Mucosa of descending colon (tissue), 3 donors: Measurements from ENCODE around the gene SFTPA1. TPM values are rescaled to one million over a fixed set of nuclear protein-coding genes. Genes with fewer than 3 reads are reported as not detected.
"Not testable (repeated sequence)": the region's sequence is repeated elsewhere in the genome, so short reads cannot be mapped to it uniquely, and the experiment has no call there.

Experiments used
- ATAC-seq: fragments of 200-7000 bp; cut with Tn5 transposase; one replicate; pipeline ENCODE4 v1.9.1; 2020; ENCODE audit warnings: mild to moderate bottlenecking, moderate library complexity
- DNase-seq, 3 donors: peaks; one replicate each; pipeline ENCODE4 v3.0.0-alpha.2; 2020
- H3K36me3 ChIP-seq: fragments of 200-600 bp; one replicate; pipeline ENCODE4 v1.8.0; 2021; ENCODE audit warnings: low read depth, mild to moderate bottlenecking
- H3K4me1 ChIP-seq: fragments of 200-600 bp; one replicate; pipeline ENCODE4 v1.8.0; 2021; ENCODE audit warnings: low read depth, mild to moderate bottlenecking
- H3K4me3 ChIP-seq: fragments of 200-600 bp; one replicate; pipeline ENCODE4 v1.8.0; 2021; ENCODE audit warnings: mild to moderate bottlenecking
- H3K9me3 ChIP-seq: fragments of 200-600 bp; one replicate; pipeline ENCODE4 v1.8.0; 2021; ENCODE audit warnings: mild to moderate bottlenecking
- CTCF ChIP-seq: fragments of 200-600 bp; IDR thresholded peaks from one replicate; pipeline ENCODE4 v1.8.0; 2022; ENCODE audit warnings: antibody characterized with exemption, mild to moderate bottlenecking
- intact Hi-C, 2 donors: fragments of 100-400 bp; cut with DNase I in 1 of 2; cut with micrococcal nuclease in 1 of 2; formaldehyde crosslinking; loops; one replicate each; pipeline versions ENCODE4 v1.11.0 to v1.11.1; 2022; cut with DNase I, micrococcal nuclease
- total RNA-seq, 3 donors: library from RNA; stranded (reverse); fragmentation: NEBNext Ultra II Directional in 2 of 3; extraction: Animal tissue kit (Norgen Biotek cat#: 25700) in 2 of 3; gene quantifications; one replicate each; pipeline versions ENCODE4 v1.2.1 to v1.2.4, GENCODE V29; 2021 to 2023
- donor health status: DM: no; HTN: no; CAD: no; lungs with moderate emphysema.
- donor health status: DM: no; HTN: no; CAD: no.
- donor health status: DM: no; HTN: yes; CAD: no.

SFTPA1 gene
- total RNA-seq, 3 donors from 2014 or later = 0.60 to 1.0 TPM; not detected in 1

DNA sequence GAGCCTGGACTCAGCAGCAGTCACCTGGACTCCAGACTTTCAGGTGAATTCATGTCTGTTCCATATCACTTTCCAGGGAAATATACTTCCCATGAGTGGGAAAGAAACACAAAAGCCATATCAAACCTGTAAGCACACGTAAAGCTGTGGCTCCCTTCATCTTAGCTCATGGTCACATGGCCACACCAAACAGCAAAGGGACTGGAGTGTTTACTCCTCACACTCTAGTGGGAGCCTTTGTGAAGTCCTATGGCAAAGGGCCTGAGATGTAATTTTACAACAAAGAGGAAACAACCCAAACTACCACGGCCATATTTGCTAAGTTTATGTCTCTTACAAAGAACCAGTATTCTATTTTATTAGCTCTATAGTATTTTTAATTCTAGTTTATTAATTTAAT, 16.3 kb downstream of the SFTPA1 start:
- TF ChIP-seq CTCF = no peak
- Histone ChIP-seq H3K36me3 (no peaks in the 10 kb centered on the region), H3K4me3 (no peak overlapping the region), H3K9me3 (peaks cover 5% of the 10 kb centered on the region), H3K4me1 (no peaks in the 10 kb centered on the region)
- intact Hi-C loops = no loop called here
- DNase-seq (no peak), ATAC-seq (no peak)

DNA sequence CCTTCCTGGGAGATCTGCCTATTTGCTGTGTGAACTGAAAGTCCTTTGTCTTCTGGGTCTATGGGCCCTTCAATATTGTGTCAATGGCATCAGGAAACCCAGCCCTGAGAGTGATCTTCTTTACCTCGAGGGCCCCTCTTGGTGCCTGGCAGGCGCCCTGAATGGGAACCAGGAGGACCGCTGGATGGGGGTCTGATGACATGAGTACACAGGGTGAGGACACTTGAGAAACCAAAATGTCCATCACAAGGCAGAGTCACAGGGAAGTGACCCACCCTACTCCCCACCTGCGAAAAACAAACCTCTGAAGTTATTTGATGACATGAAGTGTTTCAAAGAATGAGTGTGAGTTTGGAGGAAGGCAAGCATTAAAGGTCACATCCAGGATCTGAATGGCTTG, 17.3 kb downstream of the SFTPA1 start:
- TF ChIP-seq CTCF = no peak
- no peak overlapping the region for H3K4me3 ChIP-seq
- no peaks in the 10 kb centered on the region for H3K4me1 ChIP-seq
- DNase-seq (no peak), ATAC-seq (no peak)
- H3K36me3 ChIP-seq = no peaks in the 10 kb centered on the region
- intact Hi-C loops = no loop called here
- peaks cover 5% of the 10 kb centered on the region for H3K9me3 ChIP-seq

GRCh38 chr10:79628988-79629954, 18.5 kb downstream of the SFTPA1 start:
- H3K4me3 ChIP-seq = no peak overlapping the region
- no peak for ATAC-seq
- peaks cover 5% of the 10 kb centered on the region for H3K9me3 ChIP-seq
- H3K36me3 ChIP-seq = no peaks in the 10 kb centered on the region
- intact Hi-C loops = no loop called here
- DNase-seq = no peak
- no peaks in the 10 kb centered on the region for H3K4me1 ChIP-seq
- no peak for TF ChIP-seq CTCF

GRCh38 chr10:79629955-79630327, 19.2 kb downstream of the SFTPA1 start:
- ATAC-seq (no peak), DNase-seq (no peak)
- no peaks in the 10 kb centered on the region for H3K4me1 ChIP-seq
- intact Hi-C loops = no loop called here
- no peak for TF ChIP-seq CTCF
- no peak overlapping the region for H3K4me3 ChIP-seq
- peaks cover 5% of the 10 kb centered on the region for H3K9me3 ChIP-seq
- no peaks in the 10 kb centered on the region for H3K36me3 ChIP-seq

GRCh38 chr10:79636654-79637199, 26.0 kb downstream of the SFTPA1 start:
- H3K36me3 ChIP-seq, H3K9me3 ChIP-seq, DNase-seq, H3K4me3 ChIP-seq, H3K4me1 ChIP-seq, intact Hi-C loops: not testable (repeated sequence)
- peak; percentile 67 for ATAC-seq

GRCh38 chr10:79638318-79638717, 27.6 kb downstream of the SFTPA1 start:
- Histone ChIP-seq H3K4me3 (no peak overlapping the region), H3K9me3 (no peaks in the 10 kb centered on the region), H3K4me1 (no peaks in the 10 kb centered on the region), H3K36me3 (no peaks in the 10 kb centered on the region)
- DNase-seq (no peak), ATAC-seq (no peak)
- no peak for TF ChIP-seq CTCF
- intact Hi-C loops = no loop called here

DNA sequence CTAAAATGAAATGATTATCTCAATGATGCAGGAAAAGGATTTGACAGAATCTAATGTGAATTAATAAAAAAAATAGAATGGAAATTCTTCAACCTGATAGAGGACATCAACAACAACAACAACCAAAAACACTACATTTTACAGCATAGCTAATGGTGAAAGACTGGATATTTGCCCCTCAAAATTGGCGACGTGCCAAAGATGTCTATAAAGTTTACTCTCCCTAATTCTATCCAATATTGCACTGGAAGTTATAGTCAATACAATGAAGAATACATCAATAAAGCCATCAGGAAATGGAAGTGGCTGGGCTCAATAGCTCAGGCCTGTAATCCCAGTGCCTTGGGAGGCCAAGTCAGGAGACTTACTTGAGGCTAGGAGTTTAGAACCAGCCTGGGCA, 42.0 kb downstream of the SFTPA1 start:
- DNase-seq, intact Hi-C loops, H3K9me3 ChIP-seq, H3K4me3 ChIP-seq, H3K36me3 ChIP-seq, ATAC-seq, H3K4me1 ChIP-seq: not testable (repeated sequence)

GRCh38 chr10:79663287-79663686, 52.5 kb downstream of the SFTPA1 start:
- ATAC-seq, DNase-seq, H3K4me3 ChIP-seq, H3K36me3 ChIP-seq, intact Hi-C loops, H3K4me1 ChIP-seq, H3K9me3 ChIP-seq: not testable (repeated sequence)

DNA sequence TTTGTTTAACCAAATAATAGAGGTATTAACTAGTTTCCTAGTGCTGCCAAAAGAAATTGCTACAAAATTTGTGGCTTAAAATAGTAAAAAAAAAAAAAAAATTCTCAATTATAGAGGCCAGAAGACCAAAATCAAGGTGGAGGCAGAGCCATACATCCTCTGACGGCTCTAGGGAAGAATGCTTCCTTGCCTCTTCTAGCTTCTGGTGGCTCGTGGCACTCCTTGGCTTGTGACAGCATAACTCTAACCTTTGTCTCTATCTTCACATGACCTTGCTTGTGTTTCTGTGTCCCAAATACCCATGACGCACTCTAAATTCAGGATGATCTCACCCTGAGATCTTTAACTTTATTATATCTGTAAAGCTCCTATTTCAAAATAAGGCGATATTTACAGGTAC, 53.9 kb downstream of the SFTPA1 start:
- H3K36me3 ChIP-seq, DNase-seq, ATAC-seq, intact Hi-C loops, H3K9me3 ChIP-seq, H3K4me3 ChIP-seq, H3K4me1 ChIP-seq: not testable (repeated sequence)
